ENCODE data around the gene LRRD1. TPM values are rescaled to one million over a fixed set of nuclear protein-coding genes. Genes with fewer than 3 reads are reported as not detected.
"Not testable (repeated sequence)": the region's sequence is repeated elsewhere in the genome, so short reads cannot be mapped to it uniquely, and the experiment has no call there.

The LRRD1 gene
- total and polyA plus RNA-seq, 2 experiments from 2014 or later: not detected

- H3K27me3 ChIP-seq (replicated peaks; ENCODE audit: insufficient read depth): no peaks in the 10 kb centered on the region
- peaks cover 69% of the 10 kb centered on the region for H3K36me3 ChIP-seq (ENCODE audit: low read depth)
- WGBS, 2 experiments (ENCODE audit: low coverage in 1 of 2, low lambda C conversion rate in 2 of 2, missing lambda C conversion rate in 2 of 2): 98 to 99% methylated on average over 3 of the region's 3 CpGs
- no peak overlapping the region for H3K9ac ChIP-seq
- no peak overlapping the region for H3K27ac ChIP-seq
- H3F3A ChIP-seq (ENCODE audit: insufficient read depth): no peaks in the 10 kb centered on the region
- in situ Hi-C loops (cut with MboI): no loop called here
- no peaks in the 10 kb centered on the region for H3K79me2 ChIP-seq (ENCODE audit: insufficient read depth)
- no peak overlapping the region for H3K4me3 ChIP-seq
- TF ChIP-seq EZH2 (IDR thresholded peaks at IDR 0.05; ENCODE audit: insufficient read depth, poor library complexity, severe bottlenecking) (no peak), EZH2phosphoT487 (IDR thresholded peaks at IDR 0.05; ENCODE audit: insufficient read depth, low read depth) (no peak)
- H3K4me2 ChIP-seq (ENCODE audit: unreplicated experiment): no peak overlapping the region
- H3K9me3 ChIP-seq (ENCODE audit: low read depth): no peaks in the 10 kb centered on the region
- no peaks in the 10 kb centered on the region for H3K9me2 ChIP-seq (ENCODE audit: insufficient read depth)
- no peaks in the 10 kb centered on the region for H3K4me1 ChIP-seq (ENCODE audit: insufficient read depth)
- no peak overlapping the region for H2AFZ ChIP-seq
- H4K20me1 ChIP-seq (ENCODE audit: insufficient read depth): no peaks in the 10 kb centered on the region
- DNase-seq: no peak
These were observed 42.8 kb upstream of the LRRD1 start for GRCh38 chr7:92221766-92222165.

DNA sequence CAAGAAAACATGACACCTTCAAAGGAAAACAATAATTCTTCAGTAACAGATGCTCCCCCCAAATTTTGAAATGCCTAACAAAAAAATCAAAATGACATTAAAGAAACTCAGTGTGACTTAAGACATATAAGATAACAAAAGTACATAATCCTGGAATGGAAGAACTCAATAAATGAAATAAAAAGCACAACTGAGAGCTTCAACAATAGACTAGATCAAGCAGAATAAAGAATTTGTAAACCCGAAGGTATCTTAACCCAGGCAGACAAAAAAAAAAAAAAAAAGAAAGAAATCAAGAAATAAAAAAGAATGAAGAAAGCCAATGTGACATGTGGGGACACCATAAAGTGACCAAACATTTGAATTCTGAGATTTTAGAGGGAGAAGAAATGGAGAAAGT lies 27.7 kb upstream of the LRRD1 start:
- peaks cover 50% of the 10 kb centered on the region for H3K79me2 ChIP-seq (ENCODE audit: insufficient read depth)
- H3K9me3 ChIP-seq (ENCODE audit: low read depth): peaks cover 4% of the 10 kb centered on the region
- no peak overlapping the region for H3K27ac ChIP-seq
- no peak overlapping the region for H3K4me2 ChIP-seq (ENCODE audit: unreplicated experiment)
- peaks cover 63% of the 10 kb centered on the region for H3K36me3 ChIP-seq (ENCODE audit: low read depth)
- H4K20me1 ChIP-seq (ENCODE audit: insufficient read depth): no peaks in the 10 kb centered on the region
- no peaks in the 10 kb centered on the region for H3K4me1 ChIP-seq (ENCODE audit: insufficient read depth)
- in situ Hi-C loops (cut with MboI): no loop called here
- H3K9ac ChIP-seq: no peak overlapping the region
- no peak overlapping the region for H3K4me3 ChIP-seq
- TF ChIP-seq EZH2 (IDR thresholded peaks at IDR 0.05; ENCODE audit: insufficient read depth, poor library complexity, severe bottlenecking) (no peak), EZH2phosphoT487 (IDR thresholded peaks at IDR 0.05; ENCODE audit: insufficient read depth, low read depth) (no peak)
- peaks cover 4% of the 10 kb centered on the region; the same call in 1 of the 2 replicates for H3F3A ChIP-seq (ENCODE audit: insufficient read depth)
- 92 to 96% methylated on average over 1 of the region's 1 CpG for WGBS, 2 experiments (ENCODE audit: low coverage in 1 of 2, low lambda C conversion rate in 2 of 2, missing lambda C conversion rate in 2 of 2)
- H3K9me2 ChIP-seq (ENCODE audit: insufficient read depth): no peaks in the 10 kb centered on the region
- H3K27me3 ChIP-seq (replicated peaks; ENCODE audit: insufficient read depth): no peaks in the 10 kb centered on the region
- H2AFZ ChIP-seq: no peak overlapping the region
- DNase-seq: no peak

GRCh38 chr7:92205987-92206386 lies 27.0 kb upstream of the LRRD1 start:
- Histone ChIP-seq H2AFZ (no peak overlapping the region), H3K9me3 (ENCODE audit: low read depth) (peaks cover 4% of the 10 kb centered on the region), H3K36me3 (ENCODE audit: low read depth) (peaks cover 62% of the 10 kb centered on the region), H3K9ac (no peak overlapping the region), H3K27me3 (replicated peaks; ENCODE audit: insufficient read depth) (no peaks in the 10 kb centered on the region), H3K27ac (no peak overlapping the region), H3K4me1 (ENCODE audit: insufficient read depth) (no peaks in the 10 kb centered on the region), H3K79me2 (ENCODE audit: insufficient read depth) (peaks cover 50% of the 10 kb centered on the region), H3K9me2 (ENCODE audit: insufficient read depth) (no peaks in the 10 kb centered on the region), H3K4me2 (ENCODE audit: unreplicated experiment) (no peak overlapping the region), H3K4me3 (no peak overlapping the region), H3F3A (ENCODE audit: insufficient read depth) (peaks cover under 1% of the 10 kb centered on the region; the same call in 1 of the 2 replicates), H4K20me1 (ENCODE audit: insufficient read depth) (no peaks in the 10 kb centered on the region)
- no peak for DNase-seq
- TF ChIP-seq EZH2phosphoT487 (IDR thresholded peaks at IDR 0.05; ENCODE audit: insufficient read depth, low read depth) (no peak), EZH2 (IDR thresholded peaks at IDR 0.05; ENCODE audit: insufficient read depth, poor library complexity, severe bottlenecking) (no peak)
- 95 to 100% methylated on average over 2 to 3 of the region's 3 CpGs for WGBS, 2 experiments (ENCODE audit: low coverage in 1 of 2, low lambda C conversion rate in 2 of 2, missing lambda C conversion rate in 2 of 2)
- in situ Hi-C loops (cut with MboI): no loop called here

- Histone ChIP-seq H3K9ac (no peak overlapping the region), H3F3A (ENCODE audit: insufficient read depth) (no peaks in the 10 kb centered on the region), H3K27me3 (replicated peaks; ENCODE audit: insufficient read depth) (no peaks in the 10 kb centered on the region), H3K27ac (no peak overlapping the region), H4K20me1 (ENCODE audit: insufficient read depth) (no peaks in the 10 kb centered on the region), H3K9me2 (ENCODE audit: insufficient read depth) (no peaks in the 10 kb centered on the region), H3K4me3 (no peak overlapping the region), H2AFZ (no peak overlapping the region), H3K36me3 (ENCODE audit: low read depth) (peaks cover 52% of the 10 kb centered on the region), H3K9me3 (ENCODE audit: low read depth) (no peaks in the 10 kb centered on the region), H3K4me2 (ENCODE audit: unreplicated experiment) (no peak overlapping the region), H3K79me2 (ENCODE audit: insufficient read depth) (peaks cover 2% of the 10 kb centered on the region; the same call in 1 of the 2 replicates), H3K4me1 (ENCODE audit: insufficient read depth) (no peaks in the 10 kb centered on the region)
- no peak for DNase-seq
- WGBS, 2 experiments (ENCODE audit: low coverage in 1 of 2, low lambda C conversion rate in 2 of 2, missing lambda C conversion rate in 2 of 2): 100% methylated on average over 1 of the region's 1 CpG
- TF ChIP-seq EZH2phosphoT487 (IDR thresholded peaks at IDR 0.05; ENCODE audit: insufficient read depth, low read depth) (no peak), EZH2 (IDR thresholded peaks at IDR 0.05; ENCODE audit: insufficient read depth, poor library complexity, severe bottlenecking) (no peak)
- in situ Hi-C loops (cut with MboI): no loop called here
These were observed 21.8 kb upstream of the LRRD1 start for GRCh38 chr7:92200791-92201190.

- H3K9me3 ChIP-seq (ENCODE audit: low read depth): no peaks in the 10 kb centered on the region
- H3F3A ChIP-seq (ENCODE audit: insufficient read depth): peaks cover 6% of the 10 kb centered on the region; the same call in 1 of the 2 replicates
- H3K36me3 ChIP-seq (ENCODE audit: low read depth): no peaks in the 10 kb centered on the region; the same call in 1 of the 2 replicates
- no peak overlapping the region for H2AFZ ChIP-seq
- in situ Hi-C loops (cut with MboI): no loop called here
- H3K27me3 ChIP-seq (replicated peaks; ENCODE audit: insufficient read depth): no peaks in the 10 kb centered on the region
- H3K4me3 ChIP-seq: no peak overlapping the region
- no peak overlapping the region for H3K9ac ChIP-seq
- no peak for DNase-seq
- no peak for TF ChIP-seq EZH2 (IDR thresholded peaks at IDR 0.05; ENCODE audit: insufficient read depth, poor library complexity, severe bottlenecking)
- TF ChIP-seq EZH2phosphoT487 (IDR thresholded peaks at IDR 0.05; ENCODE audit: insufficient read depth, low read depth): no peak
- no peaks in the 10 kb centered on the region for H3K9me2 ChIP-seq (ENCODE audit: insufficient read depth)
- H3K79me2 ChIP-seq (ENCODE audit: insufficient read depth): no peaks in the 10 kb centered on the region
- no peaks in the 10 kb centered on the region for H3K4me1 ChIP-seq (ENCODE audit: insufficient read depth)
- WGBS, 2 experiments (ENCODE audit: low coverage in 1 of 2, low lambda C conversion rate in 2 of 2, missing lambda C conversion rate in 2 of 2): 94 to 100% methylated on average over 3 of the region's 3 CpGs
- no peak overlapping the region for H3K4me2 ChIP-seq (ENCODE audit: unreplicated experiment)
- no peaks in the 10 kb centered on the region for H4K20me1 ChIP-seq (ENCODE audit: insufficient read depth)
- H3K27ac ChIP-seq: no peak overlapping the region
These were observed 13.4 kb upstream of the LRRD1 start for GRCh38 chr7:92192326-92192725.

DNA sequence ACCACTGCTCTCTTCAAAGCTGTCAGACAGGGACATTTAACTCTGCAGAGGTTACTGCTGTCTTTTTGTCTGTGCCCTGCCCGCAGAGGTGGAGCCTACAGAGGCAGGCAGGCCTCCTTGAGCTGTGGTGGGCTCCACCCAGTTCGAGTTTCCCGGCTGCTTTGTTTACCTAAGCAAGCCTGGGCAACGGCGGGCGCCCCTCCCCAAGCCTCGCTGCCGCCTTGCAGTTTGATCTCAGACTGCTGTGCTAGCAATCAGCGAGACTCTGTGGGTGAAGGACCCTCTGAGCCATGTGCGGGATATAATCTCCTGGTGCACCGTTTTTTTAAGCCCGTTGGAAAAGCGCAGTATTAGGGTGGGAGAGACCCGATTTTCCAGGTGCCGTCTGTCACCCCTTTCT lies 10.3 kb upstream of the LRRD1 start:
- H2AFZ ChIP-seq; H3K36me3 ChIP-seq (ENCODE audit: low read depth); H3K4me3 ChIP-seq; H3F3A ChIP-seq (ENCODE audit: insufficient read depth); H3K9me3 ChIP-seq (ENCODE audit: low read depth); in situ Hi-C loops (cut with MboI); H3K27ac ChIP-seq; DNase-seq; H3K9ac ChIP-seq; H3K4me1 ChIP-seq (ENCODE audit: insufficient read depth); H3K4me2 ChIP-seq (ENCODE audit: unreplicated experiment); H3K79me2 ChIP-seq (ENCODE audit: insufficient read depth); H4K20me1 ChIP-seq (ENCODE audit: insufficient read depth); H3K9me2 ChIP-seq (ENCODE audit: insufficient read depth); H3K27me3 ChIP-seq (replicated peaks; ENCODE audit: insufficient read depth): not testable (repeated sequence)
- 96 to 98% methylated on average over 15 of the region's 15 CpGs for WGBS, 2 experiments (ENCODE audit: low coverage in 1 of 2, low lambda C conversion rate in 2 of 2, missing lambda C conversion rate in 2 of 2)

DNA sequence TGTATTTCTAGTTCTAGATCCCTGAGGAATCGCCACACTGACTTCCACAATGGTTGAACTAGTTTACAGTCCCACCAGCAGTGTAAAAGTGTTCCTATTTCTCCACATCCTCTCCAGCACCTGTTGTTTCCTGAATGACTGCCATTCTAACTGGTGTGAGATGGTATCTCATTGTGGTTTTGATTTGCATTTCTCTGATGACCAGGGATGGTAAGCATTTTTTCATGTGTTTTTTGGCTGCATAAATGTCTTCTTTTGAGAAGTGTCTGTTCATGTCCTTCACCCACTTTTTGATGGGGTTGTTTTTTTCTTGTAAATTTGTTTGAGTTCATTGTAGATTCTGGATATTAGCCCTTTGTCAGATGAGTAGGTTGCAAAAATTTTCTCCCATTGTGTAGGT lies 5.4 kb upstream of the LRRD1 start:
- H3K27ac ChIP-seq; in situ Hi-C loops (cut with MboI); H2AFZ ChIP-seq; H3K9ac ChIP-seq; H3K36me3 ChIP-seq (ENCODE audit: low read depth); H3K27me3 ChIP-seq (replicated peaks; ENCODE audit: insufficient read depth); H4K20me1 ChIP-seq (ENCODE audit: insufficient read depth); H3K4me1 ChIP-seq (ENCODE audit: insufficient read depth); H3K4me3 ChIP-seq; DNase-seq; H3K9me3 ChIP-seq (ENCODE audit: low read depth); H3K79me2 ChIP-seq (ENCODE audit: insufficient read depth); H3K4me2 ChIP-seq (ENCODE audit: unreplicated experiment); H3K9me2 ChIP-seq (ENCODE audit: insufficient read depth): not testable (repeated sequence)
- 83 to 85% methylated on average over 1 of the region's 1 CpG for WGBS, 2 experiments (ENCODE audit: low coverage in 1 of 2, low lambda C conversion rate in 2 of 2, missing lambda C conversion rate in 2 of 2)
- peaks cover 12% of the 10 kb centered on the region for H3F3A ChIP-seq (ENCODE audit: insufficient read depth)
